Measurements from ENCODE around the gene PDZD7.

PDZD7 gene

GRCh38 chr10:101031128-101031795 is at the start of gene PDZD7, which contains the start of gene SFXN3:
Gene PDZD7, minus strand, starts transcription at chr10:101031129. Its CDS starts 910 bp downstream, at chr10:101030219.
Gene SFXN3, plus strand, starts transcription at chr10:101031234. Its CDS starts 3,461 bp downstream, at chr10:101034695.
- peak; percentile 97 for DNase-seq

- DNase-seq: no peak
Observed at GRCh38 chr10:101079874-101080273, 48.9 kb upstream of the PDZD7 start.

- DNase-seq: no peak
Observed at GRCh38 chr10:101076630-101077029, 45.7 kb upstream of the PDZD7 start.

- no peak for DNase-seq
Observed at GRCh38 chr10:101075775-101076174, 44.8 kb upstream of the PDZD7 start.

GRCh38 chr10:101073631-101074030 is 42.7 kb upstream of the PDZD7 start:
- DNase-seq: no peak

GRCh38 chr10:101072923-101073322 is 42.0 kb upstream of the PDZD7 start:
- DNase-seq: no peak

- no peak for DNase-seq
Observed at GRCh38 chr10:101071885-101072433, 41.0 kb upstream of the PDZD7 start.

GRCh38 chr10:101071267-101071884 is 40.4 kb upstream of the PDZD7 start:
- DNase-seq: peak; percentile 99

GRCh38 chr10:101070098-101070497 is 39.2 kb upstream of the PDZD7 start:
- DNase-seq: no peak

- no peak for DNase-seq
Observed at GRCh38 chr10:101069441-101069840, 38.5 kb upstream of the PDZD7 start.

- peak; percentile 84 for DNase-seq
Observed at GRCh38 chr10:101067356-101068083, 36.6 kb upstream of the PDZD7 start.

GRCh38 chr10:101066896-101067355 is 36.0 kb upstream of the PDZD7 start:
- no peak for DNase-seq

- DNase-seq: peak; percentile 69
Observed at GRCh38 chr10:101066146-101066895, 35.4 kb upstream of the PDZD7 start.

- DNase-seq: no peak
Observed at GRCh38 chr10:101065481-101066145, 34.7 kb upstream of the PDZD7 start.

GRCh38 chr10:101064415-101065030 is 33.6 kb upstream of the PDZD7 start:
- DNase-seq: no peak

GRCh38 chr10:101063548-101064414 is 32.9 kb upstream of the PDZD7 start:
- DNase-seq: no peak

GRCh38 chr10:101063050-101063525 is 32.2 kb upstream of the PDZD7 start:
- no peak for DNase-seq

- DNase-seq: peak; percentile 71
Observed at GRCh38 chr10:101062232-101063049, 31.5 kb upstream of the PDZD7 start.

GRCh38 chr10:101061624-101062231 is 30.8 kb upstream of the PDZD7 start, which contains the start of gene KAZALD1:
Gene KAZALD1, plus strand, starts transcription at chr10:101061989. Its CDS starts 604 bp downstream, at chr10:101062593.
- no peak for DNase-seq
